Stimulated activated CD4-positive, alpha-beta T cell treated with anti-CD3 and anti-CD28 coated beads, TNF-alpha, amount 100 ng/mL, for 4 hours (primary cell): ENCODE measurements around the gene IL21.
A peak's percentile ranks its signal among the peaks of the same experiment; 100 is the strongest.
"Not testable (repeated sequence)": the region's sequence is repeated elsewhere in the genome, so short reads cannot be mapped to it uniquely, and the experiment has no call there.

Experiments used
- DNase-seq, 3 experiments: peaks; one replicate each; pipeline ENCODE4 v3.0.0-alpha.2; 2020; ENCODE audit warnings: low read depth in 3 of 3

The IL21 gene

DNA sequence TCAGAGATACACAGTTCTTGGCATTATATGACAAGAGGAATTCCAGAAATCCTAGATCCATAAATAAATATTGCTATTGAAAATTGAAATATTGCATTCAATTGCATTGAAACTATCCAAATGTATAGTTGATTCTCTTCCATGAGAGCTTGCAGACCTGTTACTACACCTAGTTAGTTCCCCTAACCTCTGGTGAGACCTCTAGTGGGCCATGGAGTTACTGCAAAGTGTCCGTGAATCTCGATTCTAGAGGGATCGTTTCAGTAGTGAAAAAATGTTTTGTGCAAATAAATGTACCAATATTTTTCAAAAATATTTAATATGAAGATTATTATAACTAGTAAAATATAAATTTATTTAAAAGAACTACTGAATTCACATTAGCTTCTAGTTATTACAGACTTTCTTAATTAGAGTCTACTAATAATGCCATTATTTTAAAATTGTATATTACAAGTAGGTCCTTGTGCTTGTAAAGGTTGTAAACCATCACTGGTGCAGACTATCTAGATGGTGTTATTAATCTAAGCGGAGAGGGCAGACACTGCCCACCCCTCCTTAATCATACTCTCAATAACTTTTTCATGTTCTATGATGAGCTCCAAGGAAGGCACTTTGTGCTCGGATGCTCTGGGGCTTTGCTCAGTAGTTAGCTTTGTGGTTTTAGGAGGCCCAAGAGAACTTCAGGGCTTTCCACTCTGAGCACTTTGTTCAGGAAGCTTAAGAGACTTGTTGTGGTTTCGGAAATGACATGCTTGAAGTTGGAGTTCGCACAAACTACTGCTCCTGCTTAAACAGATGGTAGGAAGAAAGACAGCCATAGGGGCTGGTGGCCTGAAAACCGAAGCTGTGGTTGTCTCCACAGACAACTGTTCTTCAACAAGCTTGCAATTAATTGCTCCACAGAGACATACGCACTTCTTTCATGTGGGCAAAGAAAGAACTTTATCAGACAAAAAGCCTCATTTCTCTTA, 42.8 kb downstream of the IL21 start:
- DNase-seq = peak; percentile 21 to 44 (median 36)

DNA sequence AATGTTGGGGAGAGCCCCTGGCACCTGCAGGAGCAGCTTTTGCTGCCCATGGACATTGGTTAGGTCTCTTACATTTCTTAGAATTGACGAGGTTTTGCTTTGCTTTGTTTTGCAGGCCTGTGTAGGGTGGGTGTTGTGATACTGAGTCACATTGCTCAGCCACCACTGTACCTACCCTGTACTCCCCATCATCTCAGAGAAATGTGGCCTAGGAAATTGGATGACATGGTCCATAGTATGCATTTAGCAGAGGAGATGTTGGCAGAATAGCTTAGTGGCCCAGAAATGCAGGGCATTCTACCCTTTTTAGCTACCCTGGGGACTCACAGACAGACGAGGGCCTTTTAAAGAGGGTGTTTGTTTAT, 43.7 kb downstream of the IL21 start:
- no peak for DNase-seq

- DNase-seq = no peak
These were observed 44.3 kb downstream of the IL21 start for GRCh38 chr4:122576261-122577188.

GRCh38 chr4:122574347-122574746, 46.5 kb downstream of the IL21 start:
- DNase-seq = not testable (repeated sequence)

- no peak for DNase-seq
These were observed 58.4 kb downstream of the IL21 start for GRCh38 chr4:122562449-122562848.
